C4-2B (cell line): ENCODE measurements around the gene RPE.

ENCODE experiments used
- H3K27ac ChIP-seq: fragments of 450-650 bp; 2 replicates; pipeline ENCODE4 v1.5.1; 2017
- ZFX ChIP-seq: fragments of 450-650 bp; IDR thresholded peaks from 2 replicates; pipeline ENCODE4 v1.6.1; 2017
- TF ChIP-seq, protein P1 (sequence below): fragments of 450-650 bp; conservative IDR thresholded peaks from 2 replicates; pipeline ENCODE4 v1.5.1; 2017; ENCODE audit warnings: mild to moderate bottlenecking

Gene RPE

DNA sequence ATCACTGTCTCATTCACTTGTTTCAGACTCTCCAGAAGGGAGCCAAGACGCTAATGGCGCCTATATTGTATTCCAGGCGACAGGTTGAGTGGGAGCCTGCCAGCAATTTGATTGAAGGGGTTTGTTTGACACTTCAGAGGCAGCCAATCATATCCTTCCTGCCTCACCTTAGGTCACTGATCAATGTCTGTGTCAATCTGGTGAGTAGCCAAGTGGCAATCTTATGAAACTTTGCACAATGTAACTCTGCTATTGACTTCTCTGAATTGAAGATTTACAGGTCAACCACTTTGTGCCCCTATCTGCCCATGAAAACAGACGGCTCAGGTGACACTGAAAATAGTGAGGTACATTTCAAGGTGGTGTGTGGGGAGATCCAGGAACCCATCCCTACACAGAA, 32.7 kb upstream of the RPE start:
- TF ChIP-seq, protein P1, sequence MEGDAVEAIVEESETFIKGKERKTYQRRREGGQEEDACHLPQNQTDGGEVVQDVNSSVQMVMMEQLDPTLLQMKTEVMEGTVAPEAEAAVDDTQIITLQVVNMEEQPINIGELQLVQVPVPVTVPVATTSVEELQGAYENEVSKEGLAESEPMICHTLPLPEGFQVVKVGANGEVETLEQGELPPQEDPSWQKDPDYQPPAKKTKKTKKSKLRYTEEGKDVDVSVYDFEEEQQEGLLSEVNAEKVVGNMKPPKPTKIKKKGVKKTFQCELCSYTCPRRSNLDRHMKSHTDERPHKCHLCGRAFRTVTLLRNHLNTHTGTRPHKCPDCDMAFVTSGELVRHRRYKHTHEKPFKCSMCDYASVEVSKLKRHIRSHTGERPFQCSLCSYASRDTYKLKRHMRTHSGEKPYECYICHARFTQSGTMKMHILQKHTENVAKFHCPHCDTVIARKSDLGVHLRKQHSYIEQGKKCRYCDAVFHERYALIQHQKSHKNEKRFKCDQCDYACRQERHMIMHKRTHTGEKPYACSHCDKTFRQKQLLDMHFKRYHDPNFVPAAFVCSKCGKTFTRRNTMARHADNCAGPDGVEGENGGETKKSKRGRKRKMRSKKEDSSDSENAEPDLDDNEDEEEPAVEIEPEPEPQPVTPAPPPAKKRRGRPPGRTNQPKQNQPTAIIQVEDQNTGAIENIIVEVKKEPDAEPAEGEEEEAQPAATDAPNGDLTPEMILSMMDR: no peak
- TF ChIP-seq ZFX: no peak
- no peak overlapping the region for H3K27ac ChIP-seq

DNA sequence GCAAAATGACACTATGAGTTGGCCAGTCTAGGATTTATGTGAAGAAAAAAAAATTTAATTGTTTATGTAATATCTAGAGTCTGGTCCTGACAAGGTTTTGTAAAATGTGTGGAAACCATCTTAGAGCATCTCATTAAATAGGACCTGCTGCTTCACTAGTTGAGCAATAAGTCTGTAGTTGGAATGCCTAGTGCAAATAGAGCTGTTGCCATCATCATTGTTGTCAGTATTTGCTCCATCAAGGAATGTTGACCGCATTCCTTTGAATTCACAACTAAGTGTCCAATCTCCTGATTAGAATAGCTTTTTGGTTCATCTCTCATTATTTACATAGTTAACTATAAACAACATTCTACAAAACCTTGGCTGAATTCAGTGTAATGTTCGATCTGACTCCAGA, 32.2 kb upstream of the RPE start:
- no peak for TF ChIP-seq ZFX
- H3K27ac ChIP-seq: no peak overlapping the region

DNA sequence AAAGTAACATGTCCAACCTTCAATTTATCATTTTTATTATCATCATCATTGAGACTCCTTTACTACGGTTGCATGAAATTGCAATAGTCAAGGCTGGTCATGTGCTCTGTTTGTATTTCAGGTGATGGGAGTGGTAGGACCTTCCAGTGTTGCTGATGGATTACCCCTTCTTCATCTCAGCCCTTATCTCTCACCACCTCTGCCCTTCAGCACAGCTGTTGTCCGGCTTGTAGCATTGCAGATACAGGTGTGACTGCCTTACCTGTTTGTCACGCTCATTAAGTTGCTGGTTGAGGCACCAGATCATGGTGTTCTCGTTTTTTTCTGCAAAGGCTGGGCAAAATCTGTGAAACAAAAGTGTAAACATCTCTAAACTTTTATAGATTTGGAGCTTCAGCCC, 31.7 kb upstream of the RPE start:
- no peak for TF ChIP-seq ZFX
- TF ChIP-seq, protein P1: no peak
- no peak overlapping the region for H3K27ac ChIP-seq

DNA sequence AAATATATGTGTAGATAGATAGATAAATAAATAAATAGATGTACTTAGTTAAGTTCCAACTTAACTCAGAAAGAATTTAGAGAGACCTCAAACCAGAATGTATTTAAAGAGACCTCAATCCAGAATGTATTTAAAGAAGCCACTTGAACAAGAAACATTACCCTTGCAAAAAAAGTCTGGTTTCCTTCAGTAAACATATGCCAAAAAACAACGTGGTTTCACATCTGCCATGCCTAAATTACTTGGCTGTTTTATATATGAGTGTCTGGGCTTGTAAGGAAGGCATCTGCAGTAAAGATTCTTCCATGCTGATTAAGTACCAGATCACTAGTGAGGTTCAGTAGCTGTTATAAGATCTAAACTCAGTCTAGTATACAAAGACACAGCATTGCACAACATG, 29.1 kb upstream of the RPE start:
- no peak overlapping the region for H3K27ac ChIP-seq
- TF ChIP-seq ZFX: no peak
- TF ChIP-seq, protein P1: no peak

DNA sequence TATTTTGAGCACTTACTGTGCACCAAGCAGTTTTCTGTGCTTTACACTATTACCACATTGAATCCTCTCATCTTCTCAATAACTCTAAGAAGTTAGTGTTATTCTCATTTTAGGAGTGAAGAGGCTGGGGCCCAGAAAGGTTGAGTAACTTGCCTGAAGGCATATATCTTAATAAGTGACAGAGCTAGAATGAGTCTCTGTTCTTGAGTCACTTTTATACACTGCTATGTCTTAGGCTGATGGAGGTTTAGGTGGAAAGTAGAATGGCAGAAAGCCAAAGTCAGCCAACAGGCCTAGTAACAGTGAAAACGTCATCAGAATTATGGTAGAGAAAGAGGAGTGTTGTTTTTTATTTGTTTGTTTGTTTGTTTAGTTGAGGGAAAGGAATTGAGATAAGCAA, 27.9 kb upstream of the RPE start:
- no peak for TF ChIP-seq ZFX
- TF ChIP-seq, protein P1: no peak
- H3K27ac ChIP-seq: no peak overlapping the region

DNA sequence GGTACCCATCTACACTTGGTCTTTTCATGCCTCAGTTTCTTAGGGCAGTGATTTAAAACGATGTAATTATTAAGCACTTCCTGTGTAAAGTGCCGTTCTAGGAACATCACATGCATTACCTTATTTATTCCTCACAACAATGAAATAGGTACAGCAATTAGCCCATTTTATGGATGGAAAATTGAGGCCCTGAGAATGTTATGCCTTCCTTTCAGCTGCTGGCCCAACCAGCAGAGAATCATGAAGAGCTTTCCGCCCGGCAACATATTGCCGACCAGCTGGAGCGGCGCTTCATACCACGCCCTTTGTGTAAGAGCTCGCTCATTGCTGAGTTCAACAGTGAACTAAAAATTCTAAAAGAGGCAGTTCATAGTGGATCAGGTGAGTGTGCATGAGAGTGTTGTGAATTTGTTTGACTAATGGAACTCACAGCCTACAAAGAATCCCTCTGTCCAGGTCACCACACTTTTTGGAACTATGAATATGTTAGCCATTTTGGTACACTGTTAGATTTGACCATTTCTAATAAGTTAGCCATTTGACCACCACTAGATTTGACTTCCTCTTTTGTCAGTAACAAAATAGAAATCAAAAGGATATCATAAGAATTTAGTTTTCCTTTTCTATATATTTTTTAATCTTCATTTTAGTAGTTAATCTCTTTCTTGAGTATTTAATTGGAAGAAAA, 25.6 kb upstream of the RPE start:
- no peak overlapping the region for H3K27ac ChIP-seq
- TF ChIP-seq, protein P1: no peak
- TF ChIP-seq ZFX: no peak

DNA sequence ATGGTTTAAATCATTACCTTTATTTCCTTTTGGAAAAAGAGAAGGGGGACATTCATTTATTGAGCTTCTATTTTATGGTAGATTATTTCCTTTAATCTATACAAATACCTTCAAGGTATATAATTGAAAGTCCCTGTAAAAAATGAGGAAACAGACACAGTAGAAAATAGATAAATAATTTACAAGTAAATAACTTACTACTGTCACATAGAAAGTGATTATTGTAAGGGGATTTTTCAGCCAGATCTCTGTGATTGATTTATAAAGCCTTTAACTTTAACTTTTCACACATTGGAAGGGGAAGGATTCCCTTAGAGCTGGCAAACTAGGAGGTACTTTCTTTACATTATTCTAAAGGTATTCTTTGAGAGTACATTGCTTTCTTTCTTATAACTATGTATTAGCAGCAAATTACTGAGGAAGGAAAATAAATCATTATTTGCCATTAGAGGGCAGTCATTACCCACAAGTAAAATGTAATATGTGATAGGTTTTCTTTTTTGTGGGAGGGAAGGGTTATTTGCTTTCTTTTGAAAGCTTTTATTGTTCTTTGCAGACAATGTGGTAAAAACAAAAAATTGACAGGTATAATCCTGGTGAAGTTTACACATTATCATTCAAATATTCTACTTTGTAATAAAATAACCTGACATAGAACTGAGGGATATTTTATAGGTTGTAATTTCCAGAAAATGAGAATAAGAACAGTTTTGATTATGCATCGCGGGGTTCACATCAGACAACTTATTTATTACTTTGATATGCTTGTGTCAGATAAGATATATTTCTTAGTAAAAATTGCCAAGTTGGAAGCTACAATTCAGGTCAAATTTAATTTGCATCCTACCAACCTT, 24.8 kb upstream of the RPE start:
- no peak overlapping the region for H3K27ac ChIP-seq
- TF ChIP-seq ZFX: no peak
- TF ChIP-seq, protein P1: peak; percentile 74
